HG02852 (cell line): ENCODE results near the gene TMTC4.
"Not testable (repeated sequence)": the region's sequence is repeated elsewhere in the genome, so short reads cannot be mapped to it uniquely, and the experiment has no call there.

ENCODE experiments used
- ATAC-seq: cut with Tn5 transposase; IDR thresholded peaks from one replicate; pipeline ENCODE4 v1.9.1; 2021; ENCODE audit warnings: mild to moderate bottlenecking, moderate library complexity; ENCODE audit not compliant: unreplicated experiment

TMTC4 gene

DNA sequence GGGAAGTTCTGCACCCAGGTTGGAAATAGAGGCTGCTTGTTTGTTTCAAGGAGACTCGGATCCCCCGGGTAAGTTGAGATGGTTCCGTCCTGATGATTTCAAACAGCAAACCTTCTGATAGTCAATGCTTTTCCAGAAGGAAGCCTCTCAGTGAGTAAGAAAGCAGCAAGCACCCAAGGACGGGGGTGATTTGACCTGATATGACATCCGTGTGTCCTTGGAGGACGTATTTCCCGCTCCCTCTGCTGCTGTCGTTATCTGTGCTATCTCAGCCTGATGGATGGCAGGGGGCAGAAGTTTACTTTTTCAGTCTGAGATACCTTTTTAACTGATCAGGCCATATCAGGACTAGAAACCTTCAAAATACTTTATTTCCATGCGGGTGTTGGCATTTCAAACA lies 80.3 kb downstream of the TMTC4 start:
- ATAC-seq = no peak

DNA sequence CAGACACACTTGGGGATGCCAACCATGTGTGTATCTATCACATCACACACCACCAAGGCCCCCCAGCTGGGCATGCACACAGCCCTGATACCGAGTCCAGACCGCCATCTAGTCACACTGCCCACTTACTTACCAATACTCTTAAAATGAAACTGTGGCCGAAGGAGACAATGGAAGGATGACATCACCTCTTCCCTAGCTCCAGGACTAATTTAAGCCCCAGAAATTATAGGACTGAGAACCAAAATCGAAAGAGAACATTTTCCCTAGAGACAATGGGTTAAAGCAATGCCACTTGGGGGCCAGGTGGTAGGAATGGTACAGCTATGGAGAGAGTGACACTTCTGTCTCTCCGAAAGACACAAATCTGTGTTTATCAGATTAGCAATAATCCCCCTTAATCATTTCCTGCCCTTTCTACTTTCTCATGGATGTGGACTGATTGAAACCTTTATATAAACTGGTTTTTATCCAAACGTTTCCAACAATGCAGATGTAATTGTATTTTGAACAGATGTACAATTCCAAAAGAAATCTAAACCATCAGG lies 85.3 kb downstream of the TMTC4 start:
- no peak for ATAC-seq

DNA sequence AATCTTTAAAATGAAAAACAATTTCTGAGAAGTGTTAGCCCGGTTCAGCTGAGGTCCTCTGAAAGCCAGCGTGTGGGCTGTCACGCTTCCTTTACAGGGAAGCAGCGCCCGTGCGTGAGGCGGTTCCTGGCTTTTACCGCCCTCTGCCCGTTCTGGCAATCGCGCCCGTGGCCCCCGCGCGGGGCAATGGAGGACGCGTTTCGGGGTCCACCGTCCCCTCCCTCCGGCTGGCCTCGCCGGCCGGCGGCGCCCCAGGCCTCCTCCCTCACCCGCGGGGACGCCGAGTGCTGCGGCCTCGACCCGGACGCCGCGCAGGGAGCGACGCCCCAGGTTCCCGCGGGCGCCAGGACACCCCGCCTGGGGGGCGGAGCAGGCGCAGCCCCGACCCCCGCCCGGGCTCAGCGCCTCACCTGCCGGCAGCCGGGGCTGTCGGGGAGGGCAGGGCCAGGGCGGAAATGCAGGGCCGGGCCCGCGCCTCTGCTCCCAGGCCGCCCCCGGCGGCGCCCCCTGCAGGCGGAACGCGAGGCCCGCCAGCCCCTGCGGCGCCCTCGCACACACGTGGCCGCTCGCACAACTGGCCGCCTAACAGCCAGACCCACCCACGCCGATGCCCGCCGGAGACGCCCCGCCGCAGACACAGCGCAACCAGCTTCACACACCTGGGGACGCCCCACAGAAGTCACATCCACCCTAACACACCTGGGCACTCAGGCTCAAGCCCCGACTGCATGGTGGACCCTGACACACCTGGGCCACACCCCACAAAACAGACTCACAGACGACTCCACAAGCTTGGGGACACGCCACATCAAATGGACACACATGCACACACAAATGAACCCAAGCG lies 86.0 kb downstream of the TMTC4 start, which contains the start of gene GGACT:
Gene GGACT (minus strand): TSS at position 459 of the 847 bp plus-strand sequence. CDS start 56,198 bp downstream, outside the sequence.
- ATAC-seq = peak; percentile 97

DNA sequence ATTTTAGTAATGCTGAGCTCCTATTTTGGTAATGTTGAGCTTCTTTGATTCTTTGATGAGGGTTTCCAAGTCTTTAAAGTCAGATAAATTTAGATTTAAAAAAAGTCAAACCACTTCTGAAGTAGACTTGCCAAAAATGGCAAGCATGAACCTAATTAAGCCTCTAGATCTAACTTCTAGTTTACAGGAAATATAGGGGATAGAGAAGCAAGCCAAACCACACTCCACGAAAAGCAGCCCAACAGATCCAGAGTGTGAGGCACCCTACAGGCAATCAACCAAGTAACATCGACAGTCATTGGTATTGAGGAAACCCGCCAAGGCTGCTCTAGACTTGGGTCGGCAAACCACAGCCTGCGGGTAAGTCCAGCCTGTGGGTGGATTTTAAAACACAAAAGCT lies 89.7 kb downstream of the TMTC4 start:
- ATAC-seq = no peak

DNA sequence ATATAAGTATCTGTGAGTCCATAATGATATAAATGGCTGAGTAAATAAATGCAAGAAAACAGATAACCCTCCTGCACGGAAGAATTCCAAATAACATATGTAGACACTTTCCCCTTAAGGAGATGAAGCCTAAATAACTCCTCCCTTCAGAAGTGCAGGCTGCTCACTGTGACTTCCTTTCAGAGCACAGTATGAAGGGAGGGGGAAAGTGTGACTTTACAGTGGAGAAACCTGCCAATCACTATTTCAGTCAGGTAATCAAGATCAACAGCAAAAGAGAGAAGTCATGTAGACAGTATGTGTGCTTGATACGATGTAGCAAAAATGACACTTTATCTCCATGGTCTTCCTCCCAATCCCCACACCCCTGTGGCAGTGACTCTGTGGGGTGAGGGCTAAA lies 93.1 kb downstream of the TMTC4 start:
- no peak for ATAC-seq

DNA sequence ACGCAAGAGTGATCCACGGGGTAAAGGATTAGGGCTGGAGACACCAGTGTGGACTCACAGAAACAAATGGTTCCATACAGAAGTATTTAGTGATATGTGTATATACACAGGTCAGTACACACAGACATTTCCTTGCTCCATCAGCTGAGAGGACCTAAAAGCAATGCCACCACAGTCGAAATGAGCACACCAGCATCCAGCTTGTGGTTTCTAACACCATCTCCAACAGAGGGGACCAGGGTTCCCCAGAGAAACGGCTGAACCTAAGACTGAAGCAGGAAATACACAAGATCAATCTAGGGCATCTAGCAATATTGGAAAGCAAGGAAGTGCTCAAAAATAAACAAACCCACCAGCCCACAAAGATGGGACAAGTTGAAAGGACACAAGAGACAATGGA lies 93.6 kb downstream of the TMTC4 start:
- no peak for ATAC-seq

DNA sequence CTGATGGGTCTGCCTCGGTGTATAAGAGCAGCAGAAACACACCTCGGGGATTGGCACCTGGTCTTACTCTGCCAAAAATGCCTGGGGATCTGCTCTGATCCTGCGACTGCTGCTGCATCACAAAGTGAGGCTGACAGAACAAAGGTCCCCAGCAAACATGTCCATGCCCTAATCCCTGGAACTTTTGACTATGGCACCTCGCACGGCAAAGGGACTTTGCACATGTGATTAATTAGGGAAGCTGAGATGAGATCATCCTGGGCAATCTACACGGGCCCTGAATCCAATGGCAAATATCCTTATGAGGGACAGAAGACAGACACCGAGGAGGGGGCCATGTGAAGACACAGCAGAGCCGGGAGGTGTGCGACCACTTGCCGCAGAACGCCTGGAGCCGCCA lies 94.5 kb downstream of the TMTC4 start:
- ATAC-seq = no peak

DNA sequence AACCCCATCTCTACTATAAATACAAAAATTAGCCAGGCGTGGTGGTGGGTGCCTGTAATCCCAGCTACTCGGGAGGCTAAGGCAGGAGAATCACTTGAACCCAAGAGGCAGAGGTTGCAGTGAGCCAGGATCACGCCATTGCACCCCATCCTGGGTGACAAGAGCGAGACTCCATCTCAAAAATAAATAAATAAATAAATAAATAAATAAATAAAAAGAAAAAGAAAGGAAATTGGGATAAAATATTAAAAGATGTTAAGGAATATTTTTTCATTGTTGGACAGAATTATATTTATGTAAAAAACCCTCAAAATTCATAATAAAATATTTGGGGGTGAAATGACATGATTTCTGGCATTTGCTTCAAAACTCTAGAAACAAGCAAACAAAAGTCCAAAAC lies 97.4 kb downstream of the TMTC4 start:
- not testable (repeated sequence) for ATAC-seq

DNA sequence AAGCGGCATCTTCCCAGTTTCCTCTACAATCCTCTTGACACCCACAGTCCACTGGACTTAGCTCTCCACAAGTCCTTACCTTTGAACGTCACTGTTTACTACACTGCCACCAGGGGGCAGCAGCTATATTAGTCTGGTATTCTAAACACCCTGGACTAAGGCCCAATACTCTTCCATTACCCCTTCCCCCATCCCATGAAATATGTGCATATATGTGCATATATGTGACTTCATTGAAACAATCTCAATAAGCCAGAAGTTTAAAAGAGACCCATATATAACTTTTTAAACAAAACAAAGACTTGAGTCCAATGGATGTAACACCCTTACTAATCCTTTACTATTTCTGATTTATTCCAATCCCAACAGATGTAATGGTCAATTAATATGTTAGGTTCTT lies 101.5 kb downstream of the TMTC4 start:
- ATAC-seq = peak; percentile 97

DNA sequence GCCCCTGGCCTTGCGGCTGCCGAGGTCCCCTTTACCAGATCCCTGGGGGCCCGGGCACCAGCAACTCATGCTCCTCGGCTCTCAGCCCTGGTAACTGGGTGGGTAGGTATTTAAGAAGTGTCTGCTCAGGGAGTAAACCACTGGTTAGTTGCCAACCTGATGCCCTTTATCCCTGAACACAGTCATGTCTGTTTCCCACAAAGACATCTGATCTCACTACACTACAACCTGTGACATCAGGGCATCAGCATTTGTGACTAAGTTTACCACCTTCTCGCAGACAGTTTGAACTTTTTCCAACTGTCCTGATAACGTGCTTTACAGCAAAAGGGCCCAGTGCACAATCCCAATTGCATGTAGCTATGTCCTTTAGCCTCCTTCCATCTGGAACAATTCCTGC lies 108.1 kb downstream of the TMTC4 start:
- ATAC-seq = no peak

DNA sequence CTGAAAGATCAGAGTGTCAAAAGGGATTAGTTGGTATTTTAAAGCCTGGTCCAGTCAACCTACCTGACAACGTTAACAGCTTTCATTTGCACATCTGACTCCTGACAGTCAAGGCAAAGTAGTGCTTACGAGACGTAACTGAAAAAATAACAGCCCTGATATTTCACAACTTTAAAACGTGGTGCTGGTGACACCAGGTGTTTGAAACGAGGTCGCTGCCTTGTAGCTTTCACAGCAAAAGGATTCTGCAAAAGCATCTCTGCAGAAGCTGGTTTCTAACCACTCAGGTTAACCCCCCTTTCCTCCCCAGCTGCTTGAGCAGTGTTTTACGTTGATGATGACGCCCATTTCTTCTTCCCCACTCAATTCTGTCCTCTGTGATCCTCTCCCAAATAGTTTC lies 109.3 kb downstream of the TMTC4 start:
- ATAC-seq = no peak

DNA sequence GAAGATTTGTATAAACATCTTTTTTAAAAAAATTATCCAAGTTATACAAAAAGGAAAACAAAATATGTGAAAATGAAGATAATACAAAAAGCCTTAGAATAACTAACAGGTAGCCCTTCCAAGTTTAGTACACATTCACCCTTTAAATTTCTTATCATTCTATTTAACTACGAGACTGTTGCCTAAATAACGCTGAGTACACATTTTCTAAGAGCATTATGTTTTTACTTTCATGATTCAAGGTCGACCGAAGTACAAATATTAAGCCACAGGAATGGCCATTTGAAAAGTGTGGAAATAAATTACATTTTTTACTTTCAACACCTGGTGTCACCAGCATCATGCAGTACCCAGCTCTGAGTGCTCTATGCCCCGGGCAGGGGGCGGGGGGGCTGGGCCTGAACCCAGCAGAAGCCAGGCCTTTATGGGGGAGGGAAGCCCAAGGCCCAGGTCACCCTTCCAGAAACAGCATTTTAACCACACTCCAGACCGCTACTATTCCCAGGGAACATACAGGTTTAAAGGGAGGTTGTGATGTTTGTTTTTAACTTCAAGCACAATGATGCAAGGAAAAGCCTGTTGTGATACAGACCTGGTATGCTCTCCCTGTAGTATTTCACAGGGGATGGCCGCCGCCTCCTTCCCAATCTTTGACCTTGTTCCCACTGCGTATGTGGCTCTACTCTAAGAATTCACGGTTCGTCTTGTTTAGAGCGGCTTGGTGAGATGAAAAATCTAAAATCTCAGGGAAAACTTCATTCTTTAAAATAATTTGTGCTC lies 110.0 kb downstream of the TMTC4 start:
- ATAC-seq = no peak

DNA sequence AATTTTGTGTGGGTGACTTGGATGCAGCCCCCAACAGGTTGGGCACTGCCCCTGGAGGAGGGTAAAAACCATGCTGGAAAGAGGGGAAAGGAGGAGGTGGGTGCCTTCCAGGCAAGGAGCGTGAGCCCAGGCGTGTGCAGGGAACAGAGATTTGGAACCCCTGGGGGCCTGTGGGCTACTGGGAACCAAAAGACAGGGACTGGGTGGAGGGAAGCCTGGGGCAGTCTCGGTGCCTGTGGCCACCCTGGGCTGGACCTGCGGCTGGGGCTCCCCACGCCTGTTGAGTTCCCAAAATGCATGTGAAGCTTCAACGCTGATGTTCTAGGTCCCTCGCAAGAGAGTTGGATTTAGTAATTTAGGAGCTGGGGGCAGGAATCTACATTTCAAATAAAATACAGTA lies 110.8 kb downstream of the TMTC4 start:
- no peak for ATAC-seq

DNA sequence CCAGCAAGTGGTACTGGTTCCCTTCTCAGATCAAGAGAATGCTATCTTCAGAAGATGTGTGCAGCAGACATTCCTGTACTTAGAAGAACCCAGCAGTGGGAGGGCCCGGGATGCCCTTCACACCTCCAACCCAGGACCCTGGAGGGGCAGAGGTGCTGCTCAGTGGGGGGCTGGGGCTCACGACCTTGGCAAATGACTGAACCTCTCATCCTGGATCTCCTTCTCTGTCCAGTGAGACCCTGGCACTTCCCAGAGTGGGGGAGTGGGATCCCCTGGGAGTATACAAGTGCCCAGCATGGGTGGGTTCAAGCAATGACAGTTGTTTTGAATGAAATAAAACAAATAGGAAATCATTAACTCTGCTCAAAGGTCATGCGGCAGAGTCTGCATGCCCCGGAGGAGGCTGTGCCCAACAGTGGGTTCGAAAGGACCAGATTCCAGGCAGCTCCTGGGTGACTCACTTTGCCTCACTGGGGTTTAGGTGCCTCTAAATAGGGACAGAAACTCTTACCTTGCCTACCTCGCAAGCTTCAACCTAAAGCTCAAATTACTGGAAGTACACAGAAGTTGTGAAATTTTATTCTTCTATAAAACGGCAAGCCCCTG lies 112.9 kb downstream of the TMTC4 start:
- ATAC-seq = no peak

DNA sequence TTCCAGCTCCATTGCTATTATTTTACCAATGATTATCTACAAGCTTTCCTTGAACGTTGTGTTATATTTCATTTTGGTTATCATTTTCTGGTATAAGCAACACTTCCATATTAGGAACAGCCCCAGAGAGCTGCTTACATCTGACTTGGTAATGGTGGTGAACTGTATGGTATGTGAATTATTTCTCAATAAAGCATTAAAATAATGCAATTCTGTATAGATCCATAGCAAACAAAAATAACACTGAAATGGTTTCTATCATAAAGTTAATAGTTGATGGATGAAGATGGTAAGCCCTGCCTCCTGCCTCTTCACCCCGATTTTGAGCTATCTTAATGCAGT lies 113.5 kb downstream of the TMTC4 start:
- ATAC-seq = no peak

DNA sequence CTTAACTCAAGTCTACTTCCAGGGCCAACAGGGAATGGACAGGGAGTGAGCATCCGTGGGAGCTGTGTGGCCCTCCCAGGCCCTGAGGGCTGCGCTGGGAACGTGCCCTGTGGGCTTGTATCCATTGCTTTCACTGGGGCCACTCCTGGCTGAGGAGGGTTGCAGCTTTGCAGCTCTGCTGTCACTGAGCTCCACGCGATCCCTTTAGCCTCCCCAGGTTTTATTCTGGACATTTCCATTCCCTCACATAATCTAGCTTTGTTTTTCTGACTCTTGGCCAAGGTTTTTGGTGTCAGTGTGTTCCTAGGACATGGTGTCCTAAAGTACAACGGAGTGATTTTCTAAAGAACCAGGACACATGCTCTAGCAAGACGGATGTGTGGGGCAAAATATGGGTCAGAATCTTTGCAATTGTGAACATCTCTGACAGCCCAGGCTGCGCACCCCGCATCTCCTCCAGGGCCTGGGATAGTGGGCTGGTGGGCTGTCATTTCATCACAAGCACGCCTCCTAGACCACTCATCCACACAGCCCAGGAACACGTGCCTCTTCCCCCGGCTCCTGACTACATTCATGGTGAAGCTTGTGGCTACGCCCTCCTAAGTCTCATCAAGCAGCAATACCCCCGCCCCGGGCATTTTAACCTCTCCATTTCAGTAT lies 114.0 kb downstream of the TMTC4 start:
- ATAC-seq = no peak

DNA sequence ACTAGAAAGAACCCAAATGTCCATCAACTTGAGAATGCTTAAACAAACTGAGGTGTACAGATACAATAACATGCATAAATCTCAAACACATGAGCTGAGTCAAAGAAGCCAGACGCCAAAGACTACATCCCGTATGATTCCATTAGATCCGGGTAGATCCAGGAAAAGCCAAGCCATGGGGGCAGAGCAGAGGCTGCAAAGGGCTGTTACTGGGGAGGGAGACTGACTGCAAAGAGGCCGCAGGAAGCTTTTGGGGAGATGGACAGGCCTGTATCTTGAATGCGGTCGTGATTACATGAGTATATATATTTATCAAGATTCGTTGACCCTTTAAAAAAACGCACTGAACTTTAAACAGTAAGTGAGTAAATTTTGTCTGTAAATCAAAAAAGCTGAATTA lies 114.7 kb downstream of the TMTC4 start:
- ATAC-seq = no peak
